HG03139 (cell line): Measurements from ENCODE around the gene TFAP2A.
A peak's percentile ranks its signal among the peaks of the same experiment; 100 is the strongest.

ENCODE experiments used
- ATAC-seq: cut with Tn5 transposase; IDR thresholded peaks from one replicate; pipeline ENCODE4 v1.9.1; 2021; ENCODE audit not compliant: unreplicated experiment

Gene TFAP2A

DNA sequence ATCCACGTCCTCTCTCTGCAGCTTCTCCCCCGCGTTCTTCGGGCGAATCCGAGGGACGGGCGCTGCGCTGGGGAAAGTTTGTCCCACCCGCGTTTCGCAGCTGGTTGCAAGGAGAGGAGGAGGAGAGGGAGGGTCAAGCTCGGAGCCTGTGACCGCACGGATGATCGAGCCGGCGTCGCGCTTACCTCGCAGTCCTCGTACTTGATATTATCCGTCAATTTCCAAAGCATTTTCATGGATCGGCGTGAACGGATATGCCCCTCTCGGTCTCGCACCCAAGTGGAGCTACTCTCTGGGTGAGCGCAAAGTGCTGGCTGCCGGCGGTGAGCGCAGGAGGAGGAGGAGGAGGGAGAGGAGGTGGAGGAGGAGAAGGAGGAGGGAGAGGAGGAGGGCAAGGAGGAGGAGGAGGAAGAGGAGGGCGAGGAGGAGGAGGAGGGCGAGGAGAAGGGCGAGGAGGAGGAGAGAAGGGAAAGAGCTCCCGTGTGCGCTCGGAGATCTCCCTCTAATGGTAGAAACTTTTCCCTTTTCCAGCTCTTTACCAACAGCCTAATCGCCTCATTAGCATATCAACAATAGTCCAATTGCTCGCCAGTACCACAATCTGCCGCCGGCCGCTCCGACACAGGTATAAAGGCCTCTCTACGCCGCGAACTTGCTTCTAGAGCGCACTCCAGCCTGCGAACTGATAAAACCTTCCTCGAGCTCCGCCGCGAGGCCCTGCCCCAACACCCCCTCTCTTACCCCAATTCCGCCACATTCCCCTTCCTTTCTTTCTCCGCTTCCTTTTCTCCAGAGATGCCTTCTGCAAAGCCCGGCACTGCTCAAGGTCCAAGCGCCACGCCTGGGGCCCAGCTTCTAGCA lies at the start of gene TFAP2A:
TFAP2A (minus strand) TSS at position 319 of the 861 bp plus-strand sequence; CDS start at position 236, 83 bp downstream.
- no peak for ATAC-seq

DNA sequence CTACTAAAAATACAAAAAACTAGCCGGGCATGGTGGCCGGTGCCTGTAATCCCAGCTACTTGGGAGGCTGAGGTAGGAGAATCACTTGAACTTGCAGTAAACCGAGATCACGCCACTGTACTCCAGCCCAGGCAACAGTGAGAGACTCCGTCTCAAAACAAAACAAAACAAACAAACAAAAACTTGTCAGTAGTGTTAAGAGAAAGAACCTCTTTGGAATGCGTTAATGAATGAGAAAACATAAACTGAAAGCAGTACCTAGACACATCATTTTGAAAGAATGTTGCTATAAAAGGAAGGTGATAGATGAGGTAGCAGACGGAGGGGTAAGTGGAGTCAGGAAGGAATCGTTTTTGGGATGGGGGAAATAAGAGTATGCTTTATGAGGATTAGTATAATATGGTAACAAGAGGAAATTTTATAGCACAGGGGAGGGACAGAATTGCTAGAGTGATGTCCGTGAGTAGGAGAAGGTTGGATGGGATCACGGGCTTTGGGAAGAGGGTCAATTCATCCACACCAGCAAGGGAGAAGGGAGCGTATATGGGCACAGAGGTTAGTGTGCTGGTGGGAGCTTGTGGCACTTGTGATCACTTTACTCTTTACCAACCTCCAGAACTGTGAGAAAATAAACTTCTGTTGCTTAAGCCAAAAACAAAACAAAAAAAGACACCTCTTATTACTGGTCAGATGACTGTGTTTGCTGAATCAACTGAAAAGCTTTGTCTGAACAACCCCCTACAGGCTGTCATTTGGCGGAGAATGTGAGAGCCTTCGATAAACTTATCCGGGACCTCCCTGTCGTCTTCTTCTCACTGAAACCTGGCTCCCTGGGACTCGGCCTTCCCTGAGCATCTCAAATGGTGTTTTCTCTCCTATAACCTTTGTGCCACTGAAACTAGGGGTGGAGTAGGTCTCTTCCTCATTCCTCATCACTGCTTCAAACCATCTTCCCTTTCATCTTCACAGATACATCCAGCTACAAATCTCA lies 48.9 kb upstream of the TFAP2A start:
- ATAC-seq, result no peak

DNA sequence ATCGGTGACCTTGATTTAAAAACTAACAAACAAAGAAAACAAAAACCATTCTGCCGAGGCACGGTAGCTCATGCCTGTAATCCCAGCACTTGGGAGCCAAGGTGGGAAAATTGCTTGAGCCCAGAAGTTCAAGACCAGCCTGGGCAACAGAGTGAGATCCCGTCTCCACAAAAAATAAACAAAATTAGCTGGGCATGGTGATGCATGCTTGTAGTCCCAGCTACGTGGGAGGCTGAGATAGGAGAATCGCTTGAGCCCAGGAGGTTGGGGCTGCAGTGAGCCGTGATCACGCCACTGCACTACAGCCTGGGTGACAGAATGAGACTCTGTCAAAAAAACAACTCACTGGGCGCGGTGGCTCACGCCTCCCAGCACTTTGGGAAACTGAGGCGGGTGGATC lies 48.2 kb upstream of the TFAP2A start:
- no peak for ATAC-seq

DNA sequence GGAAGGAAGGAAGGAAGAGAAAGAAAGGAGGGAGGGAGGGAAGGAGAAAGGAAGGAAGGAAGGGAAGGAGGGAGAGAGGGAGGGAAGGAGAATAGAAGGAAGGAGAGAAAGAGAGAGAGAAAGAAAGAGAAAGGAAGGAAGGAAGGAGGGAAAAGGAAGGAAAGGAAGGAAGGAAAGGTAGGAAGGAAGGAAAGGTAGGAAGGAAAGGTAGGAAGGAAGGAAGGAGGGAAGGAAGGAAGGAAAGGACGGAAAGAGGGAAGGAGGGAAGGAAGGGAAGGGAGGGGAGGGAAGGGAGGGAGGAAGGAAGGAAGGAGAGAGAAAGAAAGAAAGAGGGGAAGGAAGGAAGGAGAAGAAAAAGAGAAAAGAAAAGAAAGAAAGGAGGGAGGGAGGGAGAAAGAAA lies 47.0 kb upstream of the TFAP2A start:
- no peak for ATAC-seq

DNA sequence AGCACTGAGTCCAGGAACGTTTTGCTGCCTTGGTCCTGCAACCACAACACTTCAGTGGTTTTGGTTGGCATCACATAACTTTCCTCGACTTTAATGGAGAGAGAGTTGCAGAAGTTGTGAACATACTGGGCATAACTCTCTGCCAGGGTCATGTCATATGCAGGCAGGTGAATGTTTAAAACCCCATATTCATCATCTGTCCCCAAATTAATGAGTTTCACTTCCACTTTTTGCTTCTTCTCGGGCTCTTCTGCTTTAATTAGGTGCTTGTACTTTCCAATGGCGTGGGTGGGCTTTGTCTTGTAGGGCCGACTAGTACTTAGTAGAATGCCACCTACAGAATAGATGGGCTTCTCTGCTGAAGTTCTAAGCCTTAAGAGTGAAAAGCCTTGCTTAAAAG lies 45.2 kb upstream of the TFAP2A start:
- ATAC-seq, result peak; percentile 80

DNA sequence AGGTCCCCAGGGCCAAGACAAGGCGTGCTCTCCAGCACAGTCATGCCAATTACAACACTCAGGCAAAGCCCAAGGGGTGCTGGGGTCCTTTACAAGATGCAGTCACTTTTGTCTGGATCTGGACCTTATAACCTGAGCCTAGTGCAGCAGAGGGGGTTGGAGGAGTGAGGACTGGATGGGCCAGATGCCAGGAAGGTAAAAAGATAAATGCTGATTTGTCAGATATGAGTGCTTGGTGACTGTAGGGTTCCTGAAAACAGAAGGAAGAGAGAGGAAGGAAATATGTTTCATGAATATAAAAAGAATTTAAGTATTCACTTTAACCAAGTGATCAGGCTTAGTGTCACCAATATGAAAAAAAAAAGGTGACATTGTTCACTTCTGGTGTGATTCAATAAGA lies 43.4 kb upstream of the TFAP2A start:
- ATAC-seq, result no peak

DNA sequence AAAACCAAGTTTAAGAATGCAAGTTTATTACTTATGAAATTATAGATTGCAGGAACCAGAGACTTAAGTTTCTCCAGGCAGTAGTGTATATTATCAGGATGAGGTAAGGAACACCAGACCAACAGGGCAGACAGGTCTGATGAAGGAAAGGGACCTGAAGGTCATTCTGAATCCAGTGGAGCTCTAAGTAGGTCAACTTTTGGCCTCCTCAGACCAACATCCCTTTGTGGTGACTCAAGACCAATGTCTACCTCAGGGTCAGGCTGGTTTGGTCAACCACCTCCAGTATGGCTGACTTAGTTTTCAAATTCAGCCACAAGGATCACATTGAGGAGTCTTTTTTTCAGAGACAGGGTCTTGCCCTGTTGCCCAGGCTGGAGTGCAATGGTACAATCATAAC lies 38.7 kb upstream of the TFAP2A start:
- ATAC-seq, result no peak

DNA sequence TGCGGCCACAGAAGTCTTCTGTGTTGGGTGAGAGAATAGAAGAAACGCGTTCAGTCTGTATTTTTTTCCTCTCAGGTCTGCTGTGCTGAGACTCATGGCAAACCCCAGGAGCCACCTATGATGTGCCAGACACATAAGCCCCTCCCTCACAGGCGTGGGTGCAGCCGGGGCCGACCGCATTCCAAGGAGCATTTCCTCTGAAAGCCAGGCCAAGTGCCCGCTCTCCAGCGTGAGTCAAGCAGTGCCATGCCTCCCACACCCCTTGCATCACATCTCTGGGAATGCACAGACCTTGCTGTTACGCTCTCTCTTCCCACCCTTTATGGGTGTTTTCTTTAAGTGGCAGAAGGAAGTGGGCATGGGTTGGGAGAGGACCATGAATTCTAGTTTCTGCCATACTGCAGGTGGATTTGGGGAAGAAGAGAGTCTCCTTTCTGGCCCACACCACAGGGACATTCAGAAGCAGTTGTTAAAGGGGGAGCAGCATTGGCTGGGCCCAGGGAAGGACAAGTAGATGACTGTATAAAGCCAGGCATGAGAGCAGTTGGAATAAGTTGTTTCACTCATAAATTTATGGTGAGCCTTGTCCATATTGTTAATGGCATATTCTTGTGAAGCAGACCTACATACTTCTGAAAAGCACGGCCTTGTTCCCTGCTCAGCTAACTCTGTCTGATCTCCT lies 37.1 kb upstream of the TFAP2A start:
- no peak for ATAC-seq

DNA sequence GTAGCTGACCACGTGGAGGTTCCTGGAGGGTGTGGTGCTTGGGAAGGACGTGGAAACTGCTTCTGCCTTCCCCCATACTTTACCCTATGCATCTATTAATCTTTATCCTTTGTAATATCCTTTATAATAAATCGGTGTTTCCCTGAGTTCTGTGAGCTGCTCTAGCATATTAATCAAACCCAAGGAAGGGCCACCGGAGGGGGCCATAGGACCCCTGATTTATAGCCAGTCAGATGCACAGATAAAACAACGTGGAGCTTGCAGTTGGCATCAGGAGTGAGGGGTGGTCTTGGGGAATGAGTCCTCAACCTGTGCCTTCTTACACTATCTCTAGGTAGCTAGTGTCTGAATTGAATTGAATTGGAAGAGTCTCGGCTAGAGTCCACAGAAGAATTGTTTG lies 36.5 kb upstream of the TFAP2A start:
- no peak for ATAC-seq

DNA sequence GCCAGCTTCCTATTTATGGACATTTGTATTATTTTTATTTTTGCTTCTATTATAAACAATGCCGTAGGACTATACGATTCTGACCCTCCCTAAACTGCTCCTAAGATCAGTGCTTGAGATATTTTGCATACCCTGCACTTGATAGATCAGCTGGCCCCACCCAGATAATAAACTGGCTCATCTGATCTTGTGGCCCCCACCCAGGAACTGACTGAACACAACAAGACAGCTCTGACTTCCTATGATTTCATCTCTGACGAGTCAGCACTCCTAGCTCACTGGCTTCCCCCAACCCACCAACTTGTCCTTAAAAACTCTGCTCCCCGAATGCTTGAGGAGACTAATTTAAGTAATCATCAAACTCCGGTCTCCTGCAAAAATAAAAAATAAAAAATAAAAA lies 34.9 kb upstream of the TFAP2A start:
- no peak for ATAC-seq

DNA sequence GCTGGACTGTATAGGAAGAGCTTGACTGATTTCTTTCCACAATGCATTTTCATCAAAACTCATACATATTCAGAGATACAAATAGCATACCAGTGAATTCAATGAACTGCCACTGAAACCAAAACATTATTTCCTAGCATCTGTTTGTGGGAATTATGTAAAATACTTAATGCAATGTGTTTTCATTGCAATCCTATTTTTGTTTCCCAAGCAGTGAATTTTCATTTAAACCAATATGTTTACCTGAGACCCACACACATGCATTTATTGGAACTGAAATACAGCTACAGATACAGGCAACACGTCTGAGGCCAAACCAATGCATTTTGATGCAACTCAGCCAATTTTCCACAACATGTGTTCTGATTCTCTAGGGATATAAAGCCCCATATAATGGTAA lies 33.2 kb upstream of the TFAP2A start:
- ATAC-seq, result no peak

DNA sequence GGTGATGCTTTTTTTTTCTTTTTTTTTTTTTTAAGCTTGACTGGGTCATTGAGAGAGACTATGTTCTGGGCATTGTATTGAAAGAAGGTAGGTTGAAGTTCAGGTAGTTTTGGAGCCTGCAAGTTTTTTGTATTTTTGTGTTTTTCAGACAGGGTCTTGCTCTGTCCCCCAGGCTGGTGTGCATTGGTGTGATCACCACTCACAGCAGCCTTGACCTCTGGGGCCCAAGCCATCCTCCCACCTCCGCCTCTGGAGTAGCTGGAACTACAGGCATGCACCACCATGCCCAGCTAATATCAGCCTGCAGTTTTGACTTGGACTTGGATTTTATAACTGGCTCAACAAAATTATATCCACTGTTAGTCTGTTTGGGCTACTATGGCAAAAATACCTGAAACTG lies 31.7 kb upstream of the TFAP2A start:
- ATAC-seq, result no peak

DNA sequence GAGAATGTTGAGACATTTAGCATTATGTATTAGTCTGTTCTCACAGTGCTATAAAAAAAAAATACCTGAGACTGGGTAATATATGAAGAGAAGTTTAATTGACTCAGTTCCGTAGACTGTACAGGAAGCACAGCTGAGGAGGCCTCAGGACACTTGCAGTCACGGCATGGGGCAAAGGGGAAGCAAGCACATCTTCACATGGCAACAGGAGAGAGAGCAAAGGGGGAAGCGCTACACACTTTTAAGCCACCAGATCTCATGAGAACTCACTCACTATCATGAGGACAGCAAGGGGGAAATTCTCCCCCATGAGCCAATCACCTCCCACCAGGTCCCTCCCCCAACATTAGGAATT lies 26.8 kb upstream of the TFAP2A start:
- no peak for ATAC-seq

DNA sequence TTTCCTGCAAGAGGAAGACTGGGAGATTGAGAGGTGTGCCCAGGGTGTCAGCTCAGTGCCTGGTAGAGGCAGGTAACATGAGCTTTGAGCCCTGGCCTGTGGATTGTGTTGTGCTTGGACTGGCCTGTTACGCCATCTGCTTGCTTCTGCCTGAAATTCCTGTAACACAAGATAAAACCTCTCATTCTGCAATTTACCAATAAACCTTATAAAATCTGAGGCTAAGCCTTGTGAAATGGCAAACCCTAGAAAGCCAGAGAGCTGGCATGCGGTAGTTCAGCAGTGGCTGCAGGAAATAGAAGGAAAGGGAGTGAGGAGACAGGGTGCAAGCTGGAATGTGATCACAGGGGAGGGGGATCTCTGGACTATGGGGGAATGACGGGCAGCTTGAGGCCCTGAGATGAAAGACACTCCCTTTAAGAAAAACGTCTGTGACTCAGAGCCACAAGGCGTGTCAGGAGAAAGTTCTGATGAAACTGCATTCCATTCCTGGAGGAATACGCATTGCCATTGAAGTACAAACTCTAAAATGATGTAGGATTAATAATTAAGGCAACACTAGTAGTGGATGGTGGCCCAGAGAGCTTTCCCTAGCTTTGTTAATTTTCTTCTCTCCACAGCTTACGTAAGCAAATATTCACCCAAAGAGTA lies 26.3 kb upstream of the TFAP2A start:
- no peak for ATAC-seq

DNA sequence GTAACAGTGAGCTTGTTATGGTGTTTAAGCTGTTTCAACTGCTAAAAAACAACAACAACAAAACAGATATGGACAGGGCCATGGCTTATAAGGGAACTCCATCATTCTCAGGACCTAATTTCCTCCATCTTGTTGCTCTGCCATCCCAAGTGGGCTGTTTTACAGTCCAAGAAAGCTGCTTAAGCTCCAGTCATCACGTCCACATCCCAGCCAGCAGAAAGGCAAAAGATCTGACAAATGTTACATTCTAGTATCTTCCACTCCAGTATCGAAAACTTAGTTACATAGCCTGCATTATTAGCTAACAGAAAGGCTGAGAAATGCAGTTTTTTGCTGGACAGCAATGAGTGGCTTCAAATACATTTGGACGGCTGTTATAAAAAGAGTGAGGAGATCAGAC lies 23.0 kb upstream of the TFAP2A start:
- no peak for ATAC-seq

DNA sequence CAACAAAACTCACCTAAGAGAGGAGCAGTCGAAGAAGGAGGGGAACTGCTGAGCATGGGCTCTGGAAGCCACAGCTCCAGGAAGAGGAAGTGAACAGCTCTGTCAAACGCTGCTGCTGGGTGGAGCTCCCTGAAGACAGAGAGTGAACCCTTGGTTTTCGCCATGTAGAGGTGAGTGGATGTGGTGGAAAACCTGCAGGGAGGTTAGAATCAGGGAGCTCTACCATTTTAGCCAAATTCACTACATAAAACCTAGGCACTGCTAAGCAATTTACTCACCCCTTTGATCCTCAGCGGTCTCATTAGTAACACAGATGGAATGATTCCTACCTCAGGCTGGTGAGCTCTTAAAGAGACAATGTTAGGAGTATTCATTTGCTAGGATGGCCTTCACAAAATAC lies 19.4 kb upstream of the TFAP2A start:
- ATAC-seq, result no peak

DNA sequence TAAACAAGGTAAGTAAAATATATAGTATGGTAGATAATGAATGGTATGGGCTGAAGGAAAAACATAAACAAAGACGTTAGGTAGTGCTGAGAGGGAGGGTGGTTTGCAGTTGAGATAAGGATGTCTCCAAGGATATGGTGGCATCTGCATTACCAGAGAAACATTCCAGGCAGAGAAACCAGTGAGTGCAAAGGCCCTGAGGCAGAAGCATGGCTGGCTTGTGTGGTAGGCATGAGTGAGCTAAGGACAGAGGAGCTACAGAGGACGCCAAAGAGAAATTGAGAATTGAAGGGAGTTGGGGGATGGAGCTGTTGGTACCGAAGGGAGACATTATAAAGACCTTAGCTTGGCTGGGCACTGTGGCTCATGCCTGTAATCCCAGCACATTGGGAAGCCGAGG lies 18.4 kb upstream of the TFAP2A start:
- no peak for ATAC-seq

DNA sequence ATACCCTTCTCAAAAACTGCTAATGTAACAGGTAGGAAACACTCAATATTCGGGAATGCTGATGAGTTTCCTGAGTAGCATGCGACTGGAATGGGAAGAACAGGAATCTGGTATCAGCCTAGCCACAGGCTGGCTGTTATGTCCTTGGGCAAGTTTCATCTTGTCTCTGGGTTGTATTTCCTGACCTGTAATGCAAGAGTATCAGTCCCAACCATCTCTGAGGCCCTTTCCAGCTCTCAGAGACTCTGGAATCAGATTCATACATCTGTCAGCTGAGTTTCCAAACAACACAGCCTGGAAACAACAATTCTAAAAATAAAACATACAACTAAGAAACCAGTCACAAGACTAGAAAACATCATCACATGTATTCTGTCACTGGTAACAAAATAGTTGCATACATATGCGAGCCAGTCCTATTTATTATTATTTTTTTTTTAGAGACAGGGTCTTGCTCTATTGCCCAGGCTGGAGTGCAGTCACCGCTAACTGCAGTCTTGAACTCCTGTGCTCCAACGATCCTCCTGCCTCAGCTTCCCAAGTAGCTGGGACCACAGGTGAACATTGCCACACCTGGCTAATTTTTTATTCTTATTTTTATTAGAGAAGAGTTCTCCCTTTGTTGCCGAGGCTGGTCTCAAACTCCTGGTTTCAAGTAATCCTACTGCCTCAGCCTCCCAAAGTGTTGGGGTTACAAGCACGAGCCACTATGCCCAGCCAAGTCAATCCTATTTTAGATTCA lies 16.7 kb upstream of the TFAP2A start:
- no peak for ATAC-seq

DNA sequence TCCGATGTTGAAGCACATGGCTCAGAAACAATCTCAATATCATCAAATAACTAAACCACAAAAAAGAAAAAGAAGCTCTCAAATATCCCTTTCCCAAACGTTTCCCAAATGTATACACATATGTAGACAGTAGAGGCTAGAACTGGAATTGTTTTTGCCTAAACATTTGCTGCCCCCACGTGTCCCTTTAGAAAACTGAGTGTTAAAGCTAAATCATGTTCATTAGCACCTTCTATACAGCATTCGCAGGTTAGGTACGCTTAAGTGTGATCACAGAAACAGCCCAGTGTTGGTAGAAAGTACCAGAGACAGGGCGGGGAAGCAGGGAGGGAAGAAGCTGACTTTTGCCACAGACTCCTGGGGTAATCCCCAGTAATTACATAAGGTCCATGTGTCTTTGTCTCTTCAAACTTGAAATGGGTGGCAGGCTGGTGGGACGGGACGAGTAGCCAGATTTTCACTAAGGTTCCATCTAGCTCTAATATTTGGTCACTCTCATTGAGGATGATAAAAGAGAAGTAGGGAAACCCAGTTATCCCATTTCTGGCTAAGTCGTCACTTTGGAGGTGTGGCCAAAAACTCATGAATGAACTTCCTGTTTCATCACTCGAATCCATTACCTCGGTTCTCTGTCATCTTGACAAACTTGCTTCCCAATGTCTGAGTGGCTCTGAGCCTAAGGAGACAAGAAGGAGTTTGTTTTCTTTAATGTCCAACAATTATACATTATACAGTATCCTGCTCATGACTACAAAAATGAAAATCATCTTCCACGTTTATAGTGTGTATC lies 15.0 kb upstream of the TFAP2A start:
- peak; percentile 46 for ATAC-seq
